ENCODE data around the gene NLGN1.

The NLGN1 gene

DNA sequence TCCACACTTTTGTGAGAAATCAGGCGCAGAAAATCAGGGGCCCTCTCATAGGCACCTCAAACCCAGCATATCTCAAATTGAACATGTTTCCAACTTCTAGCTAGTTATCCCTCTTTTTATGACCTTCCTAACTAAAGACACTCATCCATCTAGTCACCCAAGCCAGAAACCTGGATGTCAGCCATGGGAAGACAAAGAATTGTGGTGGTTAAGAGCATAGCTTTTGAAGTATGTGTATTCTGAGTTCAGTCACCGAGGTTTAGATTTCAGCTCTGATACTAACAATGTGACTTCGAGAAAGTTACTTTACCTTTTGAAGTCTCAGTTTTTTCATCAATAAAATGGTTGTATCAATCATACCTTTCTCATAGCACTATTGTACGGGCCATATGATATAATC, 495.5 kb downstream of the NLGN1 start:
- no peak overlapping the region for H3K4me3 ChIP-seq (ENCODE audit: low read depth, low read length)

DNA sequence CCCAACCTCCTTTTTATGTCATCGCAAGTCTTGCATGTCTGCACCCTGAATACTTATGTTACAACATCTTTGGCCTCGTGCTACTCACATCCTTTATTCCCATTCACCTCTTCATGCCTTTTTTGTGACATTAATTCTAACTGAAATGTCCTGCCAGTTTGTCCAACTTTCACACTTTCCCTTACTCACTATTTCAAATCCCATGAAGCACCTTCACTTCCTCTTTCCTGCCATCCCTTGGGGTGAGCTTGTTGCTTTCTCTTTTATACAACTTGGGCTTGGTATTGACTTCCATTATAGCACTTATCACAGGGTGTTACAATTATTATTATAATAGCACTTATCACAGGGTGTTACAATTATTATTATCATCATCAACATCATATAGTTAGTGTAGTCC, 496.3 kb downstream of the NLGN1 start:
- no peak overlapping the region for H3K4me3 ChIP-seq (ENCODE audit: low read depth, low read length)

DNA sequence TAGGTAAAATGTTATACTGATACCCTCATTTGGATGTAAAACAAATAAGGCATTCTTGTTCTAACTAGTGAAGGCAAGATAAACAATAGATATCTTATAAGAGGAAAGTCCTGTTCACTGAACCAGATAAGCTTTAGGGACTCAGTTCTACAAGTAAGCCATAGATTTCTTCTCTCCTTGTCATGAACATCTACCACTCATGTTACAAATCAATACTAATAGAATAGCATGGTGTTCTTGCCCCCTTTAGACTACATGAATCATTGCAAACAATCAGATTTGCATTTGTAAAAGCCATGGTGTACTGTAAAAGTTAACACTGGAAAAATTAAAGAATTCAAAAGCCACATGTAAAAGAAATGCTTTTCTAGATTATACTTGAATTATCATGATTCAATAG, 500.1 kb downstream of the NLGN1 start:
- H3K4me3 ChIP-seq (ENCODE audit: low read depth, low read length), result no peak overlapping the region

DNA sequence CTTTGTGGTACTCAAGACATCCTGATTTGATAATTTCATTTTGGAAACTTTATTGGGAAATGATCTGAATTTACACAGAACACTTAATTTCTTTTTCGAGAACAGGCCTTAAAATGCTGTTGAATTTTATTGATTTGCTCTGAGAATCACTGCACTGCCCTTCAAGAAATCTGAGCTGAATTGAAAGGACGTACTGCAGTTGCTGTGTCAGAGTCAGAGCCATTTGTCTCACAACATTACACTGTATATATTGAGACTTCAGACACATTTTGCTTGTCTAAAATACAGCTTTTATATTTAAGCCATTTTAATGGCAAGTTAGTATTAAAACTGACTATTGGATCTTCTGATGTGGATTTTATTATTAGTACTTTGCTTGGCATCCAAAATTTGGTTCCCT, 504.1 kb downstream of the NLGN1 start:
- H3K4me3 ChIP-seq (ENCODE audit: low read depth, low read length), result no peak overlapping the region

DNA sequence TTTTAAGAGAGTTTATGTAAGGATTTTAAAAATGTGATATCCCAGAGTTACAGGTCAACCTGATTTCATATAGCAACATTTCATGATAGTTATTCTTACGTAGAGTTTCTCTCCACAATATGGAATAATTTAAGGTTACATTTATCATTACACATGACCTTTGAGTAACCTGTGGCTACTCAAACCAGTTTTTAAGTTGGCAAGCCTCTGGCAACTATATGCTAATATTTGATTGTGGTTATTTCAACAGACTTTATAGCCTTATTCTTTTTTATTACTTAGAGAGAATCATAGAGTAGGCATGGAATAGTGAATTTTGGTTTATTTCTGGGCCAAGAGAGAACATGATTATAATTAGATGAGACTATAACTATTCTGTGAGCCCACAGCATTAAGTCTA, 504.9 kb downstream of the NLGN1 start:
- H3K4me3 ChIP-seq (ENCODE audit: low read depth, low read length), result no peak overlapping the region

DNA sequence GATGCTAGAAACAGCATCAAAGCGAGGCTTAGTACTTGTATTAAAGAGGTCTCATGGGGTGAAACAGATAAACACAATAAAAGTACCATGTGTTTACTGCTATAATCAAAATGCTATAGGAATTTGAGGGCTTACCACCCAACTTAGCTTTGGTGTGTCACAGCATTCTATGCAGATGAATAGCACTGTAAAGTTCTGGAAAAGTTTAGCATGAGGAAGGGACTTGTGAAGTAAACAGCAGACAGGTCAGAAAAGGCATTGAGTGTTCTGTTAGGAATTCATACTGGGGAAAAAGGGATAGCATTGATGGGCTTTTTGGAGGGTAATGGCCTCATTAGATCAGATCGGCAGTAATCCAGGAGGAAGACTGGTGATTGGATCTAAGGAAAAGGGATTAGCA, 505.3 kb downstream of the NLGN1 start:
- no peak overlapping the region for H3K4me3 ChIP-seq (ENCODE audit: low read depth, low read length)

DNA sequence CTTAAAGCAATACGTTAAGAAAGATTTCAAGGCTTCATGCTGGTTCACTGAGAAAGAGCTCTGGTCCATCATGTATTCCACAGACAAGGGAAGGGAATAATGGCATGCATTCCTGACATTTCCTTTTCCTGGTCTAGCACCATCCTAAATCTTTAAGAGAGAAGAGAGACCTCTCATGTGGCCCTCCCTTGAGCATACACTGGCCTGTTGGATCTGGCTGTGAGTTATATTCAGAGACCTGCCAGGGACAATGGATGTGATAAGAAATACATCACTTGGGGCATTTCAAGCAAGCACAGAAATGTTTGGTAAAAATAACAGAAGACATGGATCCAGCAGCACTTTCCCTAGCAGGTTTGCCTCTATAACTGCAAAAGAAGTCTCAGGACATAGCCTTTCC, 507.8 kb downstream of the NLGN1 start:
- H3K4me3 ChIP-seq (ENCODE audit: low read depth, low read length), result no peak overlapping the region

DNA sequence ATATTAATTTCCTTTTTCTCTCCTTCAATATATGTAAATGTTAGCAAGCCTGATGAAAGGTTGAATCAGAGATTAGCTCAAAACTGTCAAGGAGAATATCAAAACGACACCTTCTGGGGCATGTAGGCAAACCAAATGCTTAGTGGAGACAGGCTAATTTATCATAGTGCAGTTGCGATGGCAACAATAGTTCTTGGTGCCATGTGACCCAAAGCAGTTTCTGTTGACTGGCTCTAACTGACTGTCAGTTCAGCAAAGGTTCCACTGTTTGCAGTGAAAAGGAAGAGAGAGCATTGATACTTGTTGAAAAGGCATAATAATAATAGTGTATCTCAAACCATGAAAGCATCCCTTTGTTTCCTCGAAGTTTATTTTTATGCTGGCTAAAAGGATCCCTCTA, 513.9 kb downstream of the NLGN1 start:
- H3K4me3 ChIP-seq (ENCODE audit: low read depth, low read length), result no peak overlapping the region

DNA sequence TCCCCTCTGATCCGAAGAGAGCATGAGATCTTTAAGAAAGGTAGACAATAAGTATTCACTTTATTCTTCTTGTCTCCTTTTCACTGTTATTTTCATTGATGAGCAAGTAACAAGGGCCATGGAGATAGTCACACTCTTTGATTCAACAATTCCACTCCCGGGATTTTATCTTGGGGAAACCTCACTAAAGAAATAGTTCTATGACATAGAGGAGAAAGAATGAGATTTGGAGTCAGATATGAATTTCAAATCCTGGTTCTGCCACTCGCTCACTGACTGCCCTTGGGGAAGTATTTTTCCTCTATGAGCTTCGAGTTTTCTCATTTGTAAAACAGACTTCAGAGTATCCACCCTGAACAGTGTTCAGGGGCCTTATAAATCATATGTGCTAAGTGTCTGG, 514.6 kb downstream of the NLGN1 start:
- no peak overlapping the region for H3K4me3 ChIP-seq (ENCODE audit: low read depth, low read length)

DNA sequence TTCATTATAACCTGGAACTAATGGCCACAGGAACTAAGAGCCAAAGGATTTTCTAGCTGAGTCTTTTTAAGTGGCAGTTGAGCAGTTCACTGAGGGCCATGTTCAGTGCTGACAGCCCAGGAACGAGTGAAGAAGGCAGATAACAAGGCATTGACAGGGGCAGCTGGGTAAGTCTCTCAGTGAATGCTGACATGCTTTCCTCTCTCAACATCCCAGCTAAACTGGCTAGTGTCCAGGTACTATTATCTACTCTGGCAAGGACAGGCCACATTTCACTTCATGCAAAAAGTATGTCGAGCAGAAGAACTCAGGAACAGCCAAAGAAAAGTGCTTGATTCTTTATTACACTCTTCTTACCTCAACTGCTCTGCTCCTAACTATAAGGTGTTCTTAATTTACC, 515.9 kb downstream of the NLGN1 start:
- no peak overlapping the region for H3K4me3 ChIP-seq (ENCODE audit: low read depth, low read length)

DNA sequence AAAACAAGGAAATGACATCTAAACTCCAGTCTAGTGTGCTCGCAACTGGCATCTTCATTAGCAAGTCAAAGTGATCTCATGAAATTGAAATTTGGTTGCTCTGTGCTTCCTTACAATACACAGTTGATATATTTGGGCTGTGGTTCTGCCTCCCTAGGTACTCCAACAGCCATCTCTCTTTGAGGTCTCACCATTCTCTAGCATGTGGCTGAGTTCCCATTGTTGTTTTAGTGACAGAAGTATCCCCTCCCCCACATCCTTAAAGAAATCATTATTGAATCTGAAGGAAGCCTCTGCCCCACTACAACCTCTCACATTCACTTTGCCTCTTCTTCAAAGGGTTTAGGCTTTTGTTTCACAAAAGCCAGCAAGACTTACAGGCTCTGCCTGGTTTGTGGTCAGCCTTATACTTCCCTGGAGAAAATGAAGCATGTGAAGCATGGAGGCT, 516.5 kb downstream of the NLGN1 start:
- no peak overlapping the region for H3K4me3 ChIP-seq (ENCODE audit: low read depth, low read length)

DNA sequence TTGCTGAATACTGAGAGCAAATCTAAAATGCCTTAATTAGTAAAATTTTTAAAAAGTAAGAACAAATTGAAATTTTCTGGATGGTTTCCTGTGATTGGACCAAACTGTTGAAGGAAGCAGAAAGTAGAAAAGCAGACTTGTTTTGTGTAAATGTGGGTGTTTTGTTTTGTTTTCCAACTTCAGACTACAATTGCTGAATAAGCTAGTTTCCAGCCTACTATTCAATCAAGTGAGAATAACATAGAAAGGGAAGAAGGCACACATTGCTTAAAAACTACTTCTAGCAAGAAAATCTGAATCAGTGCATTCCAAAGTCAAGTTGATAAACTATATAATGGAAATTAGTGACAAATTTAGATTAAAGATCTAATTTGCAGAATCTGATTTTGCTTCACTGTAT, 519.3 kb downstream of the NLGN1 start:
- no peak overlapping the region for H3K4me3 ChIP-seq (ENCODE audit: low read depth, low read length)

DNA sequence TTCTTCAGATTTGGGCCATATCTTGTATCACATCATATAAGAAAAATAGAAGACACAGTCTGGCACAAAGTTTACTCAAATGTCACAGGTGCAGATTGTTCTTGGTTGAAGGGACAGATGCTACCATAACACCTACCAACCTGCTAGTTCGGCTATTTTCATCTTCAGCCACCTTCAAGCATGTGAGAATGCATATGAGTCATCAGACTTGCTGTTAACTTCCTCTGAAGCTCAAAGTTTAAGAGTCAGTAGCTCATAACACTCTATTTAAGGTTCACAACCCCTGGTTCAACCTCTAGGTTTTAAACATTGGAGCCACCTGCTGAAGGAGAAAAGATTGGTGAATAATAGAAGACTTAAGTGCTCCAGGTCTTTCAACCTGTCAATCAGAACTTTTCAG, 522.8 kb downstream of the NLGN1 start:
- no peak overlapping the region for H3K4me3 ChIP-seq (ENCODE audit: low read depth, low read length)

DNA sequence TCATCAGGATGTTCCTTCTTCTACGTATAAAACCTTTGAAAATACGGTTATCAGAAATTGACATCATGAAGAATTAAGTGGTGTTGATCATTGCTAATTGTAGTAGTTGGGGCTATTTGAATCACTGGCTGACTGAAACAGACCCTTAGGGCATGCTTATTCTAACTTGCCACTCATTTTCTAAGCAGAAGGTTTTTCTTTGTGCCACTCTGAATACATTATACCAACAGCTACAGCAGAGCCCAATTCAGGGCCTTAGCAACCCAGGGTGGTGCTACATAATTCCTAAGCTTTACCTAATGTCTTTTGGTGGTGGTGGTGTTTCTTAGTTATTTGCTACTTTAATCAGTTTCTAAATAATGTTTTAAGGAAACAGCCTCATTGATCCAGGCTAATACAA, 524.2 kb downstream of the NLGN1 start:
- no peak overlapping the region for H3K4me3 ChIP-seq (ENCODE audit: low read depth, low read length)

DNA sequence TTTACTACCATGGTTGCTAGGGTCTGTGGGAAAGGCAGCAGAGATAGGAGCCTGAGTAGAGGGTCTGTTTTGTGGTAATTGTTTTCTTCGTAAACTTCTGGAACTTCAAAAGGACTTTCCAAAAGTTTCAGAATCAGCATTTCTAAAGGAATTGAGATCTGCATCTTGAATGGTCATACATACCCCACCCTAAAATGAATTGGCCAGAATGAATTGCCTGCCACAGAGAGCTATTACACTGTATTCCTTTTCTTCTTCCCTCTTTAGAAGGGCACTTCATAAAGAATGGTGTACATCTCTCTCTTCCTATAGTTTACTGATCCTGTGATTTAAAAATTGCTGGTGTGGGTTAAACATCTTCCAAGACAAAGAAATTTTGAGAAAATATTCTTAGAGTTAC, 525.7 kb downstream of the NLGN1 start:
- no peak overlapping the region for H3K4me3 ChIP-seq (ENCODE audit: low read depth, low read length)

DNA sequence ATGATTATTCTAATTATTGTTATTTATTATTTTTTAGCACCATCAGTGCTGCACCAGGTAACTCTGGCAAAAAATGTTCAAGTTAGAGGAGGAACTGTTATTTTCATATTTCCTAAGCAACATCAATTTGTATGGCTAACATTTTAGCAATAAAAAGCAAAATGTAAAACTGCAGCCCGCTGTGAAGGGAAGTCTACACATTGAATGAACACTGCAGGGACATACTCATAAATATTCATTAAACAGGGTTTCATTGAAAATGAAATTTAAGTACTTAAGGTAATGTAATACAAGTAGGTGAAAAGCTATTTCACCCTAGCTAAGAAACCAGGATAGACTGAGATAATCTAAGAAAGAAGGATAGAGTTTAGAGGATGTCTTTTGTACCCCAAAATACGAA, 532.7 kb downstream of the NLGN1 start:
- no peak overlapping the region for H3K4me3 ChIP-seq (ENCODE audit: low read depth, low read length)

DNA sequence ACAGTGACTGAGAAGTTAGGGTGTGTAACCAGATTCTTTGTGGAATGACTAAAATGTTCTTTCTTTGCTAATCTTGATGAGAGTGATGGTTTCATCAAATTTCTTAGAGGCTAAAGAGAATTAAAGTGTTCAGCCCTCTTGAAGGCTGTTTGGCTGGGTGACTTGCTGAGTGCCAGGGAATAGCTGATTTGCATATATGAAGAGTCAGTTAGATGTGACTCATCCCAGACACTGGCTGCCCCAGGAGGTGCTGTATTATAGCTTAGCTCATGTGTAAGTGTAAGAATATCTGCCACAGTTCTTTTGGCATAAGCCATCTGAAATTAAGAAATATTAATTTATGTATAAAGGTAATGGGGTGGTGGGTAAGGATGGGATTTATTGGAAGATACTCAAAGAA, 535.1 kb downstream of the NLGN1 start:
- no peak overlapping the region for H3K4me3 ChIP-seq (ENCODE audit: low read depth, low read length)

DNA sequence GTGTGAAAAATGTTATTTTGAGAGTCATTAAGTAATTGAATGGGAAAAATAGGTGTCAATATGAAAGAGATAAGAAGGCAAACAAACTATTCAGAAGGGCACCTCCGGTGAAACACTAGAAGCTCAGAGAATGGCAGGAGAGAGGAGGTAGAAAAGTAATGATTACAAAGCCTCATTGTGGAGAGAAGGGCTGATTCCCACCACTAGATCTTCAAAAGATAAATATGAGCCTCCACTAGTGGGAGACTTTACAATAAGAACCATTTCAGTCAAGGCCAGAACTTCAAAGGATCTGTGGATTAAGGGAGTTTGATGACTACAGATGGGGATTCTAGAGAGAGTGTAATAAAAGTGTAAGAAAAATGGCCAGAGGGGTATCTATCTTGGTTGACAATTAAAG, 535.6 kb downstream of the NLGN1 start:
- H3K4me3 ChIP-seq (ENCODE audit: low read depth, low read length), result no peak overlapping the region

DNA sequence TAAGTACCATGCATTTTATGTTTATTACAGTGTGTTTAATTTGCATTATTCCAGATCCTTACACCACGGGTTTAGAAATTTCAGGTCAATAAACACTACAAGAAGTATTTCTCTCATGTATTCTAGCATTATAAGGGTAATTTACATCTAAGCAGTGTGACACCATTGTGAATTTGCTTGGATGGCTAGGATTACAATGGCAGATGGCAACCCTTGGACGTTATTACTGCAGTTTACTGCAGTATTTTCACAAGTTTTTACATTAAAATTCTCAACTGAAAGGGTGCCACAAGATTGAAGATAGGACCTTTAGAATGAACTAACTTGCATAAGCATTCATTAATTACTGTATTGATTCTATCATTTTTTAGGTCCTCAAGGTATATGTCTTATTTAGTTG, 538.8 kb downstream of the NLGN1 start:
- no peak overlapping the region for H3K4me3 ChIP-seq (ENCODE audit: low read depth, low read length)

DNA sequence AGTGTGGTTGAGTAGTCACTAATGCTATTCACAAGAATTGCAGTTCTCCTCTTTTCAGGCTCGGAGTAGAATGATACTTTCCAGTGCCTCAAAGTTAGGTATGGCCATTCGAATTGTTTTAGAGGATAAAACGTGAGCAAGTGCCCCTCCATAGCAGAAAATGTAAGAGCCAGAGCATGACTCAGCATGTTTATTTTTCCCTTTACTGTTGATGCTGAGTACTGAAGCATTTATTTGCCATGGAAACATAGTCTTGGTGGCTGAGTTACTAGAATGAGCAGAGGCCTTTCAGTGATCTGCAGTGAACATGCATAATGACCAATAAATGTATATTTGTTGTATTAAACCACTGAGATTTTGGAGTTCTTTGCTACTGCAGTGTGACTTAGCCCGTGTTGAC, 540.6 kb downstream of the NLGN1 start:
- no peak overlapping the region for H3K4me3 ChIP-seq (ENCODE audit: low read depth, low read length)

DNA sequence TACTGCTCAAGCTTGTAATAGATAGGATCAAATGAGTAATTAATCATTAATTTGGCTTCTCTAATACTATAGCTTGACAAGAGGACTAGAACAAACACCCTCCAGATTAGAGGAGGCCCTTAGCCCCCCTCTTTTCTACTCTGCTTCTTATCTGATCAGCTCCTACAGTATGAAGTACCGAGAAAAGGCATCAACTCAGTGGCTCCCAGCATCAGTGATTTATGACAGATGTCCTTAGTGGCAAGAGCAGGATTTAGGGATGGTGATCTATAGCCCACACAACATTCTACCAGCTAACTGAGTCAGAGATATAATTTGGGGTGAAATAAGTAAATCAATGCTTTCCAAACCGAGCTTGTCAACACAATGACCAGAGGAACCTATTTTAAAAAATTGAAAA, 541.1 kb downstream of the NLGN1 start:
- H3K4me3 ChIP-seq (ENCODE audit: low read depth, low read length), result no peak overlapping the region

DNA sequence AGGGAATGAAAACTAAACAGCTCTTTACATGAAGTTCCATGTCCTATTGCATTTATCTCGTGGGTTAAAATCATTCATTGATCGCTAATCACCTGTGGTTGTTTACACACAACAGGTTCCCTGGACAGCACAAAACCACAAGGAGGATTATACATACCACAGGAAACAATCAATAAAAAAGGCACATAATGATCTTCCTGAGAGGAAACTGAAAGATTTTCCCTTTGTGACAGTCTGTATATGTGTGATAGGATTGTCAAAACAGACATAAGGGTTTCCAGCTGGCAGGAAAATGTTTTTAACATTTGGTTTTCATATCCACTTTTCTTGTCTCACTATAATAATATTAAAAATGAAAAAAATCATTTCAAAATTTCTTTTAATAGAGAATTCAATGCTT, 541.8 kb downstream of the NLGN1 start:
- H3K4me3 ChIP-seq (ENCODE audit: low read depth, low read length), result no peak overlapping the region

DNA sequence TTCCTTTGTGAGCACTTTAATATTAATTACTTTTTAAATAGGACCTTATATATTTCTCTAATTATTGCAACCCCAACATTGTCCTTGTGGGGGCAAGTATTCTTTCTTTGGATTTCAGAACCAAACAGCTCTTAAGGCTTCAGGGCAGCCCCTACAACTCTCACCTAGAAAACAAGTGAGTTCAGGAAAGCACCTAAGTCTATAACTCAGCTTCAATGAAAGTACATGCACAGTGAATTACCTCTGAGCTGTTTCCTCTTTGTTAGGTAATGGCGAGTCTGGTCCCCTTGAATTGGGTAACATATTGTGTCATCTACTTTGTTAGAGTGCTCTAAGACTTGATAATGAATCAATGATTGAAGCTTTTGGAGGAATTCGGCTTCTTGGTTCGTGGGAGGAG, 545.7 kb downstream of the NLGN1 start:
- H3K4me3 ChIP-seq (ENCODE audit: low read depth, low read length), result no peak overlapping the region

DNA sequence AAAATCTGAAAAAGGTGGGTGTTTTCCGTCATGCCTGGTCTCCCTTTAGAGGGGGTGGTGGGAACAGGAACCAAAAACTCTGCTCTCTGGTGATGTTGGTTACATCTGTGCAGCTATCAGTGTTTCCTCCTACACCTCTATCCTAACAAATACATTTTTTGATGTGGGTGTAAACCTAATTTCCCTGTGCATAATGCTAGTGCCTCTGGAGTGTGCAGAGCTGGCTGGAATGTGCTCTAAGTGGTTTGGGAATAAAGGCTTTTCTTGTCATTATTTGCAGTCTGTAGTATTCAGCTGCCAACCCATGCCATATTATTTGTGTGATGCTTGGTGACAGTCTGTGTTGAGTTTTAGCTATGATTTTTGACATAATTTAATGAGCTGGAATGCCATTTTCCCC, 547.6 kb downstream of the NLGN1 start:
- H3K4me3 ChIP-seq (ENCODE audit: low read depth, low read length), result no peak overlapping the region

All from iPS-11a (cell line).